HT-29 (cell line): Measurements from ENCODE around the gene NPVF. TPM values are rescaled to one million over a fixed set of nuclear protein-coding genes. Genes with fewer than 3 reads are reported as not detected.

Experiments
- small RNA-seq: library from RNA; depleted of rRNA; stranded (forward); fragments of <200 nt; gene quantifications from one replicate; pipeline ENCODE3, GENCODE V24; 2014
- total RNA-seq: library from RNA; depleted of rRNA; stranded (reverse); fragments of >200 nt; shearing (Covaris generic); gene quantifications from 2 replicates; pipeline ENCODE4 v1.2.3, GENCODE V29; 2014; rRNA removed

The NPVF gene
- total RNA-seq, 1 experiment from 2014 or later = not detected

Small RNAs within 50 kb of the gene (small RNA-seq; reads per million reads assigned to genes)
- gene RF00012 = 1.4 reads per million, percentile 50 among the genes with 10 or more reads in this experiment

Other genes starting within 250 kb of the NPVF start
- gene OSBPL3, start 248.3 kb downstream of the NPVF start, total RNA-seq = 8.3 and 13.7 TPM in 2 replicates
- 45.2 and 56.8 TPM in 2 replicates for gene CYCS, start 103.2 kb downstream of the NPVF start, total RNA-seq